SU-DHL-6 (cell line): Measurements from ENCODE around the gene HDDC3.

Experiments used
- CTCF ChIP-seq: fragments of 200-600 bp; sonication (generic); IDR thresholded peaks from one replicate; pipeline ENCODE4 v1.5.1; 2017; ENCODE audit warnings: antibody characterized with exemption, mild to moderate bottlenecking, low read length, moderate library complexity; ENCODE audit not compliant: insufficient read depth, poor library complexity, severe bottlenecking
- EZH2phosphoT487 ChIP-seq: fragments of 200-600 bp; sonication (generic), shearing (Covaris generic); conservative IDR thresholded peaks from 2 replicates; pipeline ENCODE4 v1.6.1; 2018; ENCODE audit warnings: mild to moderate bottlenecking, antibody characterized with exemption, low read length, moderate library complexity, mixed read lengths

- no peak for TF ChIP-seq CTCF
- TF ChIP-seq EZH2phosphoT487, result no peak
Measured at GRCh38 chr15:90934949-90935751, 2.8 kb upstream of the HDDC3 start, which contains the start of gene UNC45A.
